A172 (cell line): Measurements from ENCODE around the gene CERKL. TPM values are rescaled to one million over a fixed set of nuclear protein-coding genes. Genes with fewer than 3 reads are reported as not detected.
"Not testable (repeated sequence)": the region's sequence is repeated elsewhere in the genome, so short reads cannot be mapped to it uniquely, and the experiment has no call there.

ENCODE experiments used
- DNase-seq: peaks from one replicate; pipeline ENCODE4 v3.0.0-alpha.2; 2015; ENCODE audit warnings: low spot score
- total RNA-seq: library from RNA; depleted of rRNA; stranded (reverse); fragments of >200 nt; shearing (Covaris generic); gene quantifications from 2 replicates; pipeline ENCODE4 v1.2.3, GENCODE V29; 2014; rRNA removed

CERKL gene
- total RNA-seq, result 0.71 and 1.2 TPM in 2 replicates

GRCh38 chr2:181656450-181657291 is at the start of gene CERKL:
Gene CERKL, minus strand, starts transcription at chr2:181657105. Its CDS starts 99 bp downstream, at chr2:181657006.
- peak; percentile 66 for DNase-seq

GRCh38 chr2:181702519-181702918 is 45.6 kb upstream of the CERKL start:
- DNase-seq, result not testable (repeated sequence)

- no peak for DNase-seq
These were observed 41.3 kb upstream of the CERKL start for GRCh38 chr2:181698223-181698622.

- DNase-seq, result no peak
These were observed 40.7 kb upstream of the CERKL start for GRCh38 chr2:181697571-181697970.

- DNase-seq, result no peak
These were observed 40.2 kb upstream of the CERKL start for GRCh38 chr2:181697126-181697525.

- no peak for DNase-seq
These were observed 37.4 kb upstream of the CERKL start for GRCh38 chr2:181694271-181694670.

GRCh38 chr2:181690860-181691259 is 34.0 kb upstream of the CERKL start:
- no peak for DNase-seq

- DNase-seq, result no peak
These were observed 29.8 kb upstream of the CERKL start for GRCh38 chr2:181686576-181687185.

- DNase-seq, result no peak
These were observed 28.3 kb upstream of the CERKL start for GRCh38 chr2:181685150-181685688.

- no peak for DNase-seq
These were observed 27.7 kb upstream of the CERKL start for GRCh38 chr2:181684454-181685149.

- DNase-seq, result peak; percentile 59
These were observed 26.9 kb upstream of the CERKL start for GRCh38 chr2:181683518-181684453.

GRCh38 chr2:181682795-181683517 is 26.1 kb upstream of the CERKL start:
- no peak for DNase-seq

- DNase-seq, result no peak
These were observed 25.3 kb upstream of the CERKL start for GRCh38 chr2:181682026-181682789.

GRCh38 chr2:181680937-181681811 is 24.3 kb upstream of the CERKL start:
- no peak for DNase-seq

GRCh38 chr2:181680055-181680936 is 23.4 kb upstream of the CERKL start, which contains the start of gene NEUROD1:
Gene NEUROD1, minus strand, starts transcription at chr2:181680517. Its CDS starts 1,657 bp downstream, at chr2:181678860.
- no peak for DNase-seq

GRCh38 chr2:181679544-181679979 is 22.7 kb upstream of the CERKL start:
- no peak for DNase-seq

GRCh38 chr2:181678861-181679543 is 22.1 kb upstream of the CERKL start:
- no peak for DNase-seq
